ENCODE data around the gene CIC.

CIC gene

DNA sequence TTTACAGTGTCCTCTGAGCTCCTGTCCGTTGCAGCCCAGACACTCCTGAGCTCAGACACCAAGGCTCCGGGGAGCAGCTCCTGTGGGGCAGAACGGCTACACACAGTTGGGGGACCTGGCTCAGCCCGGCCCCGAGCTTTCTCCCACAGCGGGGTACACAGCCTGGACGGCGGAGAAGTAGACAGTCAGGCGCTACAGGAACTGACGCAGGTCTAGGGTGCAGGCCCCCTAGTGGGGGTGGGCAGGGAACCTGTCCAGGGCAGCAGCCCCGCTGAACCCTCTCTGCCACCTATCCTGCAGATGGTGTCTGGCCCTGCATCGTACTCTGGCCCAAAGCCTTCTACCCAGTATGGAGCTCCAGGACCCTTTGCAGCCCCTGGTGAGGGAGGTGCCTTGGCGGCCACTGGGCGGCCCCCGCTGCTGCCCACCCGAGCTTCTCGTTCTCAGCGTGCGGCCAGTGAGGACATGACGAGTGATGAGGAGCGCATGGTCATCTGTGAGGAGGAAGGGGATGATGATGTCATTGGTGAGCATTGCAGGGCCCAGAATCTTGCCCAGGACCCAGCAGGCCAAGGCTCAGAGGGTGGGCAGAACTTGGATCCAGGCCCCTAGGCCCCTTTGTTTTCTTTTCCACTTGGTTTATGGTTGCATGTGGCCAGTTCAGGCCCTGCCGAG, 20.0 kb downstream of the CIC start:
- no peak for DNase-seq (ENCODE audit: low read depth)

- DNase-seq (ENCODE audit: low read depth), result no peak
Observed at GRCh38 chr19:42289556-42290041, 20.5 kb downstream of the CIC start.

GRCh38 chr19:42290136-42290522, 21.1 kb downstream of the CIC start:
- DNase-seq (ENCODE audit: low read depth), result no peak

- no peak for DNase-seq (ENCODE audit: low read depth)
Observed at GRCh38 chr19:42290523-42291434, 21.7 kb downstream of the CIC start.

DNA sequence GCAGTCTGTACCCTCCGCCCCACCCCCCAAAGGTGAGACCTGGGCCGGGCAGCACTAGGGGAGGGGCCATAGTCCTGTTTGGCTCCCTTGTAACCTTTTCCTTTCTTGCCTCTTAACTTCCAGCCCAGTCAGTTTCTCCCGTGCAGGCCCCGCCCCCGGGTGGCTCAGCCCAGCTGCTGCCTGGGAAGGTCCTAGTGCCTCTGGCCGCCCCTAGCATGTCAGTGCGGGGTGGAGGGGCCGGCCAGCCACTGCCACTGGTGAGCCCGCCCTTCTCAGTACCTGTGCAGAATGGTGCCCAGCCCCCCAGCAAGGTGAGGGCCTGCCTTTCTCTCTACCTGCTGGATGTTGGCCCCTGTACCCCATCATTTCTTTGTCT, 22.4 kb downstream of the CIC start:
- no peak for DNase-seq (ENCODE audit: low read depth)

GRCh38 chr19:42292042-42292960, 23.2 kb downstream of the CIC start:
- no peak for DNase-seq (ENCODE audit: low read depth)

DNA sequence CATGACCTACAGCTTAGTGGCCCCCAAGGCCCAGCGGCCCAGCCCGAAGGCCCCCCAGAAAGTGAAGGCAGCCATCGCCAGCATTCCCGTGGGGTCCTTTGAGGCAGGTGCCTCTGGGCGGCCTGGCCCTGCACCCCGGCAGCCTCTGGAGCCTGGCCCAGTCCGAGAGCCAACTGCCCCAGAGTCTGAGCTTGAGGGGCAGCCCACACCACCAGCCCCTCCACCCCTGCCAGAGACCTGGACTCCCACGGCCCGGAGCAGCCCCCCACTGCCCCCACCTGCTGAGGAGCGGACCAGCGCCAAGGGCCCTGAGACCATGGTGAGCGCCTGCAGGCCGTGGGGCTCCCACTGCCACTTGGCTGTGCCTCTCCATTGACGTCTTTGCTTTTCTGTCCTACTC, 23.9 kb downstream of the CIC start:
- no peak for DNase-seq (ENCODE audit: low read depth)

DNA sequence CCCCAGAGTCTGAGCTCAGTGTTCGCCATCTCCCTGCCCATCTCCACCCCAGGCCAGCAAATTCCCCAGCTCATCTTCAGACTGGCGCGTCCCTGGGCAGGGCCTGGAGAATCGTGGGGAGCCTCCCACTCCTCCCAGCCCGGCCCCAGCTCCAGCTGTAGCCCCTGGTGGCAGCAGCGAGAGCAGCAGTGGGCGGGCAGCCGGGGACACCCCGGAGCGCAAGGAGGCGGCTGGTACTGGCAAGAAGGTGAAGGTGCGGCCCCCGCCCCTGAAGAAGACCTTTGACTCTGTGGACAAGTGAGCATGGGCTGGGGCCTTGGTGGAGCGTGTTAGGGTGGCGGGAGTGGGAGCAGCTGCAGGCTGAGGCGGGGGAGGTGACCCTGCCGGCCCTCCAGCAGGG, 24.5 kb downstream of the CIC start:
- no peak for DNase-seq (ENCODE audit: low read depth)

- DNase-seq (ENCODE audit: low read depth), result no peak
Observed at GRCh38 chr19:42293948-42294347, 24.9 kb downstream of the CIC start.

GRCh38 chr19:42294471-42295137, 25.6 kb downstream of the CIC start:
- no peak for DNase-seq (ENCODE audit: low read depth)

GRCh38 chr19:42295342-42295741, 26.3 kb downstream of the CIC start:
- DNase-seq (ENCODE audit: low read depth), result no peak

GRCh38 chr19:42295831-42296525, 26.9 kb downstream of the CIC start:
- peak; percentile 82 for DNase-seq (ENCODE audit: low read depth)

- DNase-seq (ENCODE audit: low read depth), result no peak
Observed at GRCh38 chr19:42297039-42297438, 28.0 kb downstream of the CIC start.

- no peak for DNase-seq (ENCODE audit: low read depth)
Observed at GRCh38 chr19:42301646-42302203, 32.7 kb downstream of the CIC start, which contains the start of gene PRR19. Gene PRR19, plus strand, starts transcription at chr19:42302132. Its CDS starts 7,453 bp downstream, at chr19:42309585.

DNA sequence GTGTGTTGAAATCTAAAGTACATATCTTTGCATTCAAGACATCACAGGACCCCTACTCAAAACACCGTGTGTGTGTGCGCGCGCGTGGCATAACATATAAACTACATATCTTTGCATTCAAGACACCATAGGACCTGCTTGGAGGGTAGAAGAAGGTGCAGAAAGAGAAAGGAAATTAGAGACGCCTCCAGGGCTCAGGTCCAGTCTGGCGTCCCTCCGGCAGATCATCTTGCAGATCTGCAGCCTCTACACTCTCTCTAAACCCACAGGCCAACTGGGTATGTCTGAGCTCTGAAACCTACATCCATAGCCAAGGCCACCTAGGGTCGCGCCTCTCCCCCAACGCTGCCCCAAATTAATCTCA, 34.0 kb downstream of the CIC start:
- no peak for DNase-seq (ENCODE audit: low read depth)

- DNase-seq (ENCODE audit: low read depth), result no peak
Observed at GRCh38 chr19:42303876-42304275, 34.8 kb downstream of the CIC start.

DNA sequence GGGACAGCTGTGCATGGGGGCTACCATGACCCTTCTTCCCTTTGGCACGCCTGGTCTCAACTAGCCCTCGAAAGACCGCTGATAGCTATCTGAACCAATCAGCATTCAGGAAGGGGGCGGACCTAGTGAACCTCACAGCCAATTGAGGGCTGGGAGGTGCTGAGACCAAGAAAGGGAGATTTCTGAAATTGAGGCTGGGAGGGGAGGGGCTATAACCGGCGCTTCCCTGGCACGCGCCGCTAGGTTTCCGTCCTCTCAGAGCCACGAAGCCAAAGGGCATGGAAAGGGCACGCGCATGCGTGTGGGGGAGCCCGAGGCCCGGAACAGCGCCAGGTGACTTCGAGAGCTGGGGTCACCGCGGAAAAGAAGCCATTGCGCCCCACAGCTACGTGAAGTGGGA, 37.6 kb downstream of the CIC start:
- no peak for DNase-seq (ENCODE audit: low read depth)

- no peak for DNase-seq (ENCODE audit: low read depth)
Observed at GRCh38 chr19:42309686-42310085, 40.6 kb downstream of the CIC start.

GRCh38 chr19:42311657-42312056, 42.6 kb downstream of the CIC start:
- no peak for DNase-seq (ENCODE audit: low read depth)

DNA sequence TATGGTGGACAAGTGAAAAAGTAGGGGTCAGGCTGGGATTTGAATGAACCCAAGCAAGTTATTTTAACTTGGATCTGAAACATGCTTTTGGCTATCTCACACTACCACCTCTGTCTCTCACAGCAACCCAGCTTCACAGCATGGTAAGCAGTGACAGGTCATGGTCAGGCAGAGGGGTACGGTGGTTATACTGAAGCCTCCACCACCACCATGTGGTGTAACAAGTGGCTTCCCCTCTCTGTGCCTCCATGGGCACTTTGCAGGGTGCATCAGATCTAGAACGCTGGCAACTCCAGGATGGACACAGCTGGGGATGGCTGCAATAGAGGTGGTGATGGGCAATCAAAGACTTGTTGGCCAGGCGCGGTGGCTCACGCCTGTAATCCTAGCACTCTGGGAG, 43.3 kb downstream of the CIC start:
- DNase-seq (ENCODE audit: low read depth), result no peak
